A673 (cell line): ENCODE measurements around the gene SHOC2.

Experiments used
- CTCF ChIP-seq: fragments of 300-800, 200-600 bp; sonication (generic); conservative IDR thresholded peaks from 2 replicates; pipeline ENCODE4 v1.5.1; 2017; ENCODE audit warnings: low read depth, mild to moderate bottlenecking, antibody characterized with exemption, low read length, moderate library complexity, mixed read lengths
- EZH2 ChIP-seq: fragments of 200-600 bp; sonication (generic); IDR thresholded peaks from 2 replicates; pipeline ENCODE4 v1.6.1; 2017; ENCODE audit warnings: borderline replicate concordance, low read depth, mild to moderate bottlenecking, mixed read lengths, antibody characterized with exemption, low read length; ENCODE audit not compliant: poor library complexity, severe bottlenecking

GRCh38 chr10:110996256-110996655, 76.9 kb downstream of the SHOC2 start:
- no peak for TF ChIP-seq CTCF
- no peak for TF ChIP-seq EZH2
